K562 (cell line): Measurements from ENCODE around the gene RUNX1. TPM values are rescaled to one million over a fixed set of nuclear protein-coding genes. Genes with fewer than 3 reads are reported as not detected.
A peak's percentile ranks its signal among the peaks of the same experiment; 100 is the strongest.

ENCODE experiments used
- ARID2 ChIP-seq: fragments of 450-650 bp; IDR thresholded peaks from 2 replicates; pipeline ENCODE4 v1.6.1; 2017; ENCODE audit warnings: antibody characterized with exemption, mild to moderate bottlenecking
- FOXA1 ChIP-seq: fragments of 450-650 bp; IDR thresholded peaks from 2 replicates; pipeline ENCODE4 v1.6.1; 2016; ENCODE audit warnings: mild to moderate bottlenecking, borderline replicate concordance
- FOXM1 ChIP-seq, 2 experiments: fragments of 450-650 bp in 1 of 2; sonication (generic) in 1 of 2; formaldehyde crosslinking in 1 of 2; IDR thresholded peaks; 2 replicates each; pipeline versions ENCODE4 v1.6.1 to v1.9.0; 2017 to 2022; ENCODE audit warnings: low read depth in 2 of 2, mild to moderate bottlenecking in 2 of 2, missing genetic modification reagents in 1 of 2, moderate library complexity in 1 of 2
- FOXO4 ChIP-seq: fragments of 450-650 bp; formaldehyde crosslinking; IDR thresholded peaks from 2 replicates; pipeline ENCODE4 v1.4.0; 2020; ENCODE audit warnings: mild to moderate bottlenecking, moderate library complexity
- GTF2F1 ChIP-seq: IDR thresholded peaks from 2 replicates; pipeline ENCODE4 v1.6.1; 2011; ENCODE audit warnings: low read depth, low read length, improper control_type of control experiment
- HDAC1 ChIP-seq, 2 experiments: fragments of 450-650 bp; IDR thresholded peaks; 2 replicates each; pipeline ENCODE4 v1.6.1; 2016 to 2017; ENCODE audit warnings: inconsistent platforms in 1 of 2, mild to moderate bottlenecking in 1 of 2, moderate library complexity in 1 of 2
- RFX1 ChIP-seq: fragments of 450-650 bp; IDR thresholded peaks from 2 replicates; pipeline ENCODE4 v1.6.1; 2016; ENCODE audit warnings: mild to moderate bottlenecking, moderate library complexity
- ZFP36 ChIP-seq: fragments of 150-350 bp; IDR thresholded peaks from 2 replicates; pipeline ENCODE4 v1.6.1; 2018; ENCODE audit warnings: low read length, low read depth; ENCODE audit not compliant: partially characterized antibody
- ZNF609 ChIP-seq: sonication (generic); formaldehyde crosslinking; IDR thresholded peaks from 2 replicates; pipeline ENCODE4 v1.8.1; 2023; ENCODE audit warnings: missing genetic modification reagents, mild to moderate bottlenecking, borderline replicate concordance
- ZNF644 ChIP-seq: fragments of 200-800 bp; sonication (Bioruptor generic); IDR thresholded peaks from 2 replicates; pipeline ENCODE4 v1.6.1; 2016; ENCODE audit warnings: low read depth, missing genetic modification characterization, missing compliant biosample characterization
- ZNF766 ChIP-seq: fragments of 200-800 bp; sonication (Bioruptor generic); conservative IDR thresholded peaks from 2 replicates; pipeline ENCODE4 v1.6.1; 2016; ENCODE audit warnings: missing genetic modification characterization, missing compliant biosample characterization
- polyA plus RNA-seq, 8 experiments: library from polyadenylated mRNA; depleted of rRNA in 4 of 8; stranded (reverse) in 5 of 8; unstranded in 3 of 8; fragments of >200 nt; fragmentation: Nextera tagmentation in 2 of 8; fragmentation: Illumina TruSeq in 1 of 8; extraction: Ambion mirVana in 2 of 8; extraction: Trizol in 1 of 8; gene quantifications; 2 replicates each; pipeline versions ENCODE4 v1.2.1 to v1.2.3, GENCODE V29; 2011 to 2014; ENCODE audit warnings: inconsistent platforms in 1 of 8, missing spikeins in 1 of 8
- total RNA-seq, 7 experiments: library from RNA; depleted of rRNA in 6 of 7; stranded (reverse); fragments of >200 nt in 6 of 7; fragmentation: Illumina TruSeq in 2 of 7; extraction: Trizol in 2 of 7; gene quantifications; 2 replicates each; pipeline versions ENCODE4 v1.2.1 to v1.2.3, GENCODE V29; 2011 to 2021; ENCODE audit warnings: low replicate concordance in 1 of 7
- TF ChIP-seq, protein P1 (sequence below), 2 experiments: fragments of 200-800 bp in 1 of 2; sonication (Bioruptor generic) in 1 of 2; sonication (generic) in 1 of 2; formaldehyde crosslinking in 1 of 2; IDR thresholded peaks in 1 of 2; conservative IDR thresholded peaks in 1 of 2; 2 replicates each; pipeline versions ENCODE4 v1.5.0 to v1.6.1; 2016 to 2020; ENCODE audit warnings: missing compliant biosample characterization in 1 of 2, missing genetic modification characterization in 1 of 2, missing genetic modification reagents in 1 of 2
- TF ChIP-seq, protein P2 (sequence below): IDR thresholded peaks from 2 replicates; pipeline ENCODE4 v1.6.1; 2011; ENCODE audit warnings: borderline replicate concordance, low read depth, mild to moderate bottlenecking, moderate library complexity, low read length; ENCODE audit not compliant: insufficient read depth, poor library complexity, severe bottlenecking

Gene RUNX1
- total and polyA plus RNA-seq, 9 of the 15 experiments (the other 6 are each of a cell fraction or from before 2014, with no cell fraction given) = 2.2 to 68.6 (median 17.8) TPM

DNA sequence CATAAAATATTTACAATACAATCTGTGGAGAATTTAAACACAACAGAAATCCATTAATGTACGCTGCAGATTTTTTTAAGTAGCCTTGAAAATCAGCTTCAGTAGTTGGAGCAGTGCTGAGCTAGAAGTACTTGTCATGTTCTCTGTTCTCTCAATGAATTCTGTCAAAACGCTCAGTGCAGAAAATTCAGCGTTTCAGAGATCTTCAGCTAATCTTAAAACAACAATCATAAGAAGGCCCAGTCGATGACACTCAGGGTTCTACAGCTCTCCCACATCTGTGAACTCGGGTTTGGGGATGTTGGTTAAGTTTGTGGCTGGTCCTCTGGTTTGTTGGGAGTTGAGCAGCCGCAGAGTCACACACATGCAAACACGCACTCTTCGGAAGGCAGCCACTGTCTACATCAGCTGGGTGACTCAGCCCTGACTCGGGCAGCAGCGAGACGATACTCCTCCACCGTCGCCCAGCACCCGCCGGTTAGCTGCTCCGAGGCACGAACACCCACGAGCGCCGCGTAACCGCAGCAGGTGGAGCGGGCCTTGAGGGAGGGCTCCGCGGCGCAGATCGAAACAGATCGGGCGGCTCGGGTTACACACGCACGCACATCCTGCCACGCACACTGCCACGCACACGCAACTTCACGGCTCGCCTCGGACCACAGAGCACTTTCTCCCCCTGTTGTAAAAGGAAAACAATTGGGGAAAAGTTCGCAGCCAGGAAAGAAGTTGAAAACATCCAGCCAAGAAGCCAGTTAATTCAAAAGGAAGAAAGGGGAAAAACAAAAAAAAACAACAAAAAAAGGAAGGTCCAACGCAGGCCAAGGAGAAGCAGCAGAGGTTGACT is 161.2 kb downstream of the RUNX1 start (continued):
- TF ChIP-seq ZNF609 (CRISPR knock-in tag) = peak; percentile 40; the same call in 1 of the 2 replicates
- no peak for TF ChIP-seq FOXA1
- TF ChIP-seq ZNF644 = no peak
- TF ChIP-seq FOXM1 (IDR thresholded peaks at IDR 0.05; ENCODE audit: low read depth) = 0 out of 2 replicates have a peak, but pooled peaks have one; percentile 14
- TF ChIP-seq FOXM1 (CRISPR knock-in tag; IDR thresholded peaks at IDR 0.05; ENCODE audit: low read depth) = 0 out of 2 replicates have a peak, but pooled peaks have one; percentile 62
- TF ChIP-seq, protein P1, sequence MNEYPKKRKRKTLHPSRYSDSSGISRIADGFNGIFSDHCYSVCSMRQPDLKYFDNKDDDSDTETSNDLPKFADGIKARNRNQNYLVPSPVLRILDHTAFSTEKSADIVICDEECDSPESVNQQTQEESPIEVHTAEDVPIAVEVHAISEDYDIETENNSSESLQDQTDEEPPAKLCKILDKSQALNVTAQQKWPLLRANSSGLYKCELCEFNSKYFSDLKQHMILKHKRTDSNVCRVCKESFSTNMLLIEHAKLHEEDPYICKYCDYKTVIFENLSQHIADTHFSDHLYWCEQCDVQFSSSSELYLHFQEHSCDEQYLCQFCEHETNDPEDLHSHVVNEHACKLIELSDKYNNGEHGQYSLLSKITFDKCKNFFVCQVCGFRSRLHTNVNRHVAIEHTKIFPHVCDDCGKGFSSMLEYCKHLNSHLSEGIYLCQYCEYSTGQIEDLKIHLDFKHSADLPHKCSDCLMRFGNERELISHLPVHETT (CRISPR knock-in tag; conservative IDR thresholded peaks at IDR 0.05 in 1 of 2, IDR thresholded peaks at IDR 0.05 in 1 of 2) = 0 out of 4 replicates have a peak, but pooled peaks of 1 of the 2 experiments have one; percentile 34
- TF ChIP-seq ZNF766 (CRISPR knock-in tag) = no peak; the same call in 1 of the 2 replicates
- peak; percentile 56 for TF ChIP-seq ZFP36
- no peak for TF ChIP-seq GTF2F1
- no peak for TF ChIP-seq FOXO4
- no peak; the same call in 1 of the 2 replicates for TF ChIP-seq ARID2
- peak in 1 of 2 experiments; percentile 96; a peak in 2 of 4 replicates for TF ChIP-seq HDAC1 (IDR thresholded peaks at IDR 0.05)
- TF ChIP-seq RFX1 = peak; percentile 46; the same call in 1 of the 2 replicates
- TF ChIP-seq, protein P2, sequence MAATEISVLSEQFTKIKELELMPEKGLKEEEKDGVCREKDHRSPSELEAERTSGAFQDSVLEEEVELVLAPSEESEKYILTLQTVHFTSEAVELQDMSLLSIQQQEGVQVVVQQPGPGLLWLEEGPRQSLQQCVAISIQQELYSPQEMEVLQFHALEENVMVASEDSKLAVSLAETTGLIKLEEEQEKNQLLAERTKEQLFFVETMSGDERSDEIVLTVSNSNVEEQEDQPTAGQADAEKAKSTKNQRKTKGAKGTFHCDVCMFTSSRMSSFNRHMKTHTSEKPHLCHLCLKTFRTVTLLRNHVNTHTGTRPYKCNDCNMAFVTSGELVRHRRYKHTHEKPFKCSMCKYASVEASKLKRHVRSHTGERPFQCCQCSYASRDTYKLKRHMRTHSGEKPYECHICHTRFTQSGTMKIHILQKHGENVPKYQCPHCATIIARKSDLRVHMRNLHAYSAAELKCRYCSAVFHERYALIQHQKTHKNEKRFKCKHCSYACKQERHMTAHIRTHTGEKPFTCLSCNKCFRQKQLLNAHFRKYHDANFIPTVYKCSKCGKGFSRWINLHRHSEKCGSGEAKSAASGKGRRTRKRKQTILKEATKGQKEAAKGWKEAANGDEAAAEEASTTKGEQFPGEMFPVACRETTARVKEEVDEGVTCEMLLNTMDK = no peak
